Panc1 (cell line): Measurements from ENCODE around the gene TMEM60. TPM values are rescaled to one million over a fixed set of nuclear protein-coding genes. Genes with fewer than 3 reads are reported as not detected.

Source experiments
- ATAC-seq: fragments of 200-7000 bp; cut with Tn5 transposase; 2 replicates; pipeline ENCODE4 v1.9.1; 2020; ENCODE audit warnings: mild to moderate bottlenecking, moderate library complexity
- BruUV-seq: library from RNA; stranded (reverse); fragments of 400-500 nt; replicated peaks from 2 replicates; lab custom pipeline; 2021; lab: Mats Ljungman, UMichigan
- CTCF ChIA-PET: fragments of 300-600 bp; sonication (Branson Sonifier 250); formaldehyde crosslinking; loops from one replicate; lab custom pipeline; 2022; ENCODE audit warnings: antibody characterized with exemption; lab: Charles Lee
- POLR2A ChIA-PET: fragments of 300-600 bp; sonication (Branson Sonifier 250); formaldehyde crosslinking; loops from one replicate; lab custom pipeline; 2022; ENCODE audit warnings: antibody characterized with exemption; lab: Charles Lee
- DNase-seq: peaks from one replicate; pipeline ENCODE4 v3.0.0-alpha.2; 2010; ENCODE audit warnings: low read depth, low spot score
- H3K27ac ChIP-seq: 2 replicates; pipeline ENCODE4 v1.5.1; 2011; ENCODE audit warnings: mild to moderate bottlenecking, low read length, inconsistent platforms
- H3K27me3 ChIP-seq: fragments of 200-500 bp; sonication (Bioruptor generic); 2 replicates; pipeline ENCODE4 v1.6.0; 2014; ENCODE audit warnings: low read length, inconsistent platforms; ENCODE audit not compliant: control insufficient read depth, insufficient read depth
- H3K36me3 ChIP-seq: fragments of 200-500 bp; sonication (Bioruptor generic); 2 replicates; pipeline ENCODE4 v1.5.1; 2014; ENCODE audit warnings: inconsistent platforms, mild to moderate bottlenecking, low read length, moderate library complexity; ENCODE audit not compliant: control insufficient read depth, insufficient read depth
- H3K4me1 ChIP-seq: 2 replicates; pipeline ENCODE4 v1.5.1; 2011; ENCODE audit warnings: inconsistent platforms, mild to moderate bottlenecking, low read length, moderate library complexity; ENCODE audit not compliant: control insufficient read depth, insufficient read depth
- H3K4me3 ChIP-seq, 2 experiments: 2 replicates each; pipeline ENCODE4 v1.5.1; 2011 to 2012; ENCODE audit warnings: low read depth in 2 of 2, low read length in 2 of 2, mild to moderate bottlenecking in 2 of 2, inconsistent platforms in 1 of 2, moderate library complexity in 1 of 2
- H3K9me3 ChIP-seq: fragments of 200-500 bp; sonication (Bioruptor generic); 2 replicates; pipeline ENCODE4 v1.5.1; 2014; ENCODE audit warnings: low read depth, mild to moderate bottlenecking, inconsistent platforms, low read length, moderate library complexity; ENCODE audit not compliant: control insufficient read depth, insufficient read depth
- CTCF ChIP-seq: fragments of 450-650 bp; IDR thresholded peaks from 2 replicates; pipeline ENCODE4 v1.5.1; 2017; ENCODE audit warnings: mild to moderate bottlenecking
- POLR2AphosphoS5 ChIP-seq: IDR thresholded peaks from 2 replicates; pipeline ENCODE4 v1.6.1; 2012; ENCODE audit warnings: mild to moderate bottlenecking, low read depth, low read length, moderate library complexity
- REST ChIP-seq, 2 experiments: IDR thresholded peaks; 2 replicates each; pipeline ENCODE4 v1.6.1; 2011 to 2012; ENCODE audit warnings: low read depth in 2 of 2, control low read depth in 1 of 2, low read length in 1 of 2, mild to moderate bottlenecking in 1 of 2, moderate library complexity in 1 of 2; ENCODE audit not compliant: insufficient read depth in 1 of 2
- SIN3A ChIP-seq: IDR thresholded peaks from 2 replicates; pipeline ENCODE4 v1.6.1; 2012; ENCODE audit warnings: low read depth, mild to moderate bottlenecking, low read length, moderate library complexity, borderline replicate concordance; ENCODE audit not compliant: insufficient read depth
- TCF7L2 ChIP-seq: IDR thresholded peaks from 2 replicates; pipeline ENCODE4 v1.6.1; 2011; ENCODE audit warnings: mild to moderate bottlenecking, low read depth, low read length, inconsistent platforms
- in situ Hi-C: cut with HindIII; loops from 2 replicates; pipeline ENCODE4 v1.10.0; 2016; ENCODE audit warnings: low sequenced_read_pairs, low pct_unique_long_range_greater_than_20kb
- intact Hi-C: fragments of 100-400 bp; cut with micrococcal nuclease; formaldehyde crosslinking; loops from one replicate; pipeline ENCODE4 v1.10.0; 2022; ENCODE audit not compliant: unreplicated experiment
- total RNA-seq: library from RNA; stranded (reverse); gene quantifications from one replicate; pipeline ENCODE4 v1.2.1, GENCODE V29; 2021; ENCODE audit not compliant: unreplicated experiment

Gene TMEM60
- total RNA-seq, 1 experiment from 2014 or later, result 20.4 TPM

GRCh38 chr7:77843194-77843593, 45.0 kb upstream of the TMEM60 start:
- Histone ChIP-seq H3K4me3 (no peak overlapping the region), H3K36me3 (no peaks in the 10 kb centered on the region), H3K9me3 (no peaks in the 10 kb centered on the region), H3K27me3 (no peaks in the 10 kb centered on the region), H3K4me1 (peaks cover 5% of the 10 kb centered on the region), H3K27ac (no peak overlapping the region)
- TF ChIP-seq REST (IDR thresholded peaks at IDR 0.05; ENCODE audit: insufficient read depth in 1 of 2, low read depth in 2 of 2, low read length in 1 of 2) (no peak), SIN3A (no peak), CTCF (no peak)
- no TSS peak for BruUV-seq
- ATAC-seq (no peak), DNase-seq (no peak)
- in situ Hi-C loops, result no loop called here
- POLR2A ChIA-PET, result no interaction called here
- CTCF ChIA-PET, result no interaction called here
- intact Hi-C loops, result no loop called here

GRCh38 chr7:77839919-77840318, 41.7 kb upstream of the TMEM60 start:
- peaks cover 11% of the 10 kb centered on the region for H3K4me1 ChIP-seq
- CTCF ChIA-PET, result no interaction called here
- intact Hi-C loops, result no loop called here
- H3K36me3 ChIP-seq, result no peaks in the 10 kb centered on the region
- in situ Hi-C loops, result no loop called here
- H3K27me3 ChIP-seq, result no peaks in the 10 kb centered on the region
- H3K9me3 ChIP-seq, result no peaks in the 10 kb centered on the region
- H3K4me3 ChIP-seq, result no peak overlapping the region
- no peak for ATAC-seq
- no TSS peak for BruUV-seq
- H3K27ac ChIP-seq, result no peak overlapping the region
- POLR2A ChIA-PET, result no interaction called here
- no peak for DNase-seq
- TF ChIP-seq REST (IDR thresholded peaks at IDR 0.05; ENCODE audit: insufficient read depth in 1 of 2, low read depth in 2 of 2, low read length in 1 of 2) (no peak), CTCF (no peak), TCF7L2 (no peak), POLR2AphosphoS5 (no peak), SIN3A (no peak)
